Endothelial cell of hepatic sinusoid (primary cell): ENCODE measurements around the gene DHCR24.
"Not testable (repeated sequence)": the region's sequence is repeated elsewhere in the genome, so short reads cannot be mapped to it uniquely, and the experiment has no call there.

Source experiments
- in situ Hi-C: cut with HindIII; loops from 2 replicates; pipeline ENCODE4 v1.10.0; 2017; ENCODE audit warnings: low sequenced_read_pairs

DHCR24 gene

GRCh38 chr1:54886724-54887664 lies at the start of gene DHCR24:
TSS of gene DHCR24 (minus strand) at chr1:54887195. CDS start at chr1:54887119, 76 bp downstream.
- in situ Hi-C loops = no loop called here

GRCh38 chr1:54936791-54937190 lies 49.8 kb upstream of the DHCR24 start:
- in situ Hi-C loops = no loop called here

GRCh38 chr1:54934869-54935268 lies 47.9 kb upstream of the DHCR24 start:
- in situ Hi-C loops = no loop called here

GRCh38 chr1:54934081-54934480 lies 47.1 kb upstream of the DHCR24 start:
- in situ Hi-C loops = not testable (repeated sequence)

GRCh38 chr1:54931275-54931840 lies 44.4 kb upstream of the DHCR24 start:
- in situ Hi-C loops = no loop called here

- in situ Hi-C loops = no loop called here
Measured at GRCh38 chr1:54929700-54930099, 42.7 kb upstream of the DHCR24 start.

- in situ Hi-C loops = no loop called here
Measured at GRCh38 chr1:54928327-54928726, 41.3 kb upstream of the DHCR24 start.

GRCh38 chr1:54927472-54928240 lies 40.7 kb upstream of the DHCR24 start:
- in situ Hi-C loops = no loop called here

- in situ Hi-C loops = no loop called here
Measured at GRCh38 chr1:54926970-54927369, 40.0 kb upstream of the DHCR24 start.

GRCh38 chr1:54922921-54923421 lies 36.0 kb upstream of the DHCR24 start:
- in situ Hi-C loops = no loop called here

GRCh38 chr1:54922040-54922761 lies 35.2 kb upstream of the DHCR24 start:
- in situ Hi-C loops = no loop called here

GRCh38 chr1:54919367-54920359 lies 32.7 kb upstream of the DHCR24 start:
- in situ Hi-C loops = no loop called here

- in situ Hi-C loops = not testable (repeated sequence)
Measured at GRCh38 chr1:54911076-54911475, 24.1 kb upstream of the DHCR24 start.

- in situ Hi-C loops = no loop called here
Measured at GRCh38 chr1:54906586-54906985, 19.6 kb upstream of the DHCR24 start.

- in situ Hi-C loops = no loop called here
Measured at GRCh38 chr1:54904476-54905048, 17.6 kb upstream of the DHCR24 start.

GRCh38 chr1:54894271-54894670 lies 7.3 kb upstream of the DHCR24 start:
- in situ Hi-C loops = no loop called here

- in situ Hi-C loops = no loop called here
Measured at GRCh38 chr1:54892586-54892985, 5.6 kb upstream of the DHCR24 start.

GRCh38 chr1:54889132-54889725 lies 2.2 kb upstream of the DHCR24 start:
- in situ Hi-C loops = no loop called here
